Naive thymus-derived CD8-positive, alpha-beta T cell (primary cell): ENCODE results near the gene SPIN4. TPM values are rescaled to one million over a fixed set of nuclear protein-coding genes. Genes with fewer than 3 reads are reported as not detected.
"Not testable (repeated sequence)": the region's sequence is repeated elsewhere in the genome, so short reads cannot be mapped to it uniquely, and the experiment has no call there.

Source experiments
- ATAC-seq, 2 donors: fragments of 150-1000 bp; cut with Tn5 transposase in 1 of 2; sonication (Bioruptor Pico), chemical (Tn5 transposase) in 1 of 2; 1 replicate in 1 of 2; 2 replicates in 1 of 2; pipeline ENCODE4 v1.10.0; 2021; ENCODE audit warnings: mild to moderate bottlenecking in 2 of 2, moderate library complexity in 2 of 2
- POLR2A ChIA-PET: fragments of 350-600 bp; sonication (Branson Sonifier 250); formaldehyde crosslinking; loops from one replicate; lab custom pipeline; 2021; ENCODE audit warnings: antibody characterized with exemption; lab: Charles Lee
- DNase-seq, 10 donors: peaks; one replicate each; pipeline versions ENCODE4 v3.0.0 to v3.0.0-alpha.2; 2020 to 2022
- H3K27ac Mint-ChIP-seq, 10 donors: one replicate each; pipeline ENCODE4 v1.8.0; 2020 to 2022; ENCODE audit warnings: mild to moderate bottlenecking in 10 of 10, mixed read lengths in 10 of 10, moderate library complexity in 4 of 10, inconsistent platforms in 1 of 10
- H3K27me3 Mint-ChIP-seq, 5 donors: one replicate each; pipeline ENCODE4 v1.8.0; 2021 to 2022; ENCODE audit warnings: mixed read lengths in 5 of 5
- H3K36me3 Mint-ChIP-seq, 3 donors: one replicate each; pipeline ENCODE4 v1.8.0; 2020 to 2022; ENCODE audit warnings: mixed read lengths in 3 of 3, mild to moderate bottlenecking in 2 of 3, inconsistent platforms in 1 of 3
- H3K4me1 Mint-ChIP-seq, 4 donors: one replicate each; pipeline ENCODE4 v1.8.0; 2021 to 2022; ENCODE audit warnings: mixed read lengths in 4 of 4
- H3K4me3 Mint-ChIP-seq, 10 donors: one replicate each; pipeline ENCODE4 v1.8.0; 2020 to 2022; ENCODE audit warnings: mild to moderate bottlenecking in 10 of 10, mixed read lengths in 10 of 10, moderate library complexity in 6 of 10, inconsistent platforms in 1 of 10
- H3K9me3 Mint-ChIP-seq, 9 donors: one replicate each; pipeline ENCODE4 v1.8.0; 2020 to 2022; ENCODE audit warnings: mixed read lengths in 9 of 9, mild to moderate bottlenecking in 3 of 9, inconsistent platforms in 1 of 9, moderate library complexity in 1 of 9
- polyA plus RNA-seq, 3 donors: library from polyadenylated mRNA; unstranded; fragments of 300-500 nt; fragmentation: Illumina TruSeq; gene quantifications; one replicate each; pipeline ENCODE4 v1.2.3, GENCODE V29; 2021
- total RNA-seq, 8 experiments: library from RNA in 2 of 8; stranded (reverse) in 2 of 8; gene quantifications; one replicate each; pipeline ENCODE4 v1.2.3 and lab custom pipeline; 2021 to 2026

Gene SPIN4
- 1 to 10 TPM; 2.9 TPM for total RNA-seq
- under 1 TPM; 0.54 to 0.79 (median 0.79) TPM for polyA plus RNA-seq
- 0.45 to 2.5 (median 1.1) reads per million in 6 experiments for total RNA-seq (lab: John Stamatoyannopoulos, UW)

GRCh38 chrX:63350941-63351616 is at the start of gene SPIN4:
SPIN4 (minus strand) TSS chrX:63351332; CDS start chrX:63350819, 513 bp downstream.
- POLR2A ChIA-PET = interaction anchor here (1.1 kb wide), 1 partner anchor 403 kb away, joined by 4 read pairs; a partner anchor contains a TSS
- no peaks in the 10 kb centered on the region for H3K27me3 Mint-ChIP-seq

GRCh38 chrX:63400340-63400739 is 49.2 kb upstream of the SPIN4 start:
- H3K4me3 Mint-ChIP-seq = no peak overlapping the region
- H3K9me3 Mint-ChIP-seq = peaks cover 0 to 12% (median 1%) of the 10 kb centered on the region in 9 donors
- H3K36me3 Mint-ChIP-seq = peaks cover 0 to 5% (median 4%) of the 10 kb centered on the region in 3 donors
- H3K27me3 Mint-ChIP-seq = no peaks in the 10 kb centered on the region
- no peak for ATAC-seq
- POLR2A ChIA-PET = no interaction called here
- no peak overlapping the region for H3K27ac Mint-ChIP-seq
- H3K4me1 Mint-ChIP-seq = no peaks in the 10 kb centered on the region
- no peak for DNase-seq

More at GRCh38 chrX:63350941-63351616, at the start of gene SPIN4:
- DNase-seq (peak; percentile 11 to 67 (median 36)), ATAC-seq (peak; percentile 69 to 86)
- Mint-ChIP-seq H3K4me3 (peak within 1 kb of the TSS; percentile 84 to 96 (median 93)), H3K9me3 (no peaks in the 10 kb centered on the region), H3K27ac (peak within 1 kb of the TSS; percentile 40 to 94 (median 86)), H3K36me3 (no peaks in the 10 kb centered on the region), H3K4me1 (peaks cover 16 to 28% (median 21%) of the 10 kb centered on the region in 4 donors)

GRCh38 chrX:63394872-63395271 is 43.7 kb upstream of the SPIN4 start:
- Mint-ChIP-seq H3K36me3 (peaks cover 0 to 2% (median 0%) of the 10 kb centered on the region in 3 donors), H3K27ac (no peak overlapping the region), H3K27me3 (no peaks in the 10 kb centered on the region), H3K4me1 (no peaks in the 10 kb centered on the region), H3K4me3 (no peak overlapping the region), H3K9me3 (peaks cover 0 to 6% (median 0%) of the 10 kb centered on the region in 9 donors)
- POLR2A ChIA-PET = no interaction called here
- no peak for DNase-seq
- no peak for ATAC-seq

- POLR2A ChIA-PET, H3K4me3 Mint-ChIP-seq, H3K27ac Mint-ChIP-seq, H3K27me3 Mint-ChIP-seq, H3K9me3 Mint-ChIP-seq, H3K36me3 Mint-ChIP-seq, ATAC-seq, DNase-seq, H3K4me1 Mint-ChIP-seq: not testable (repeated sequence)
These were observed 42.0 kb upstream of the SPIN4 start for GRCh38 chrX:63393094-63393493.

GRCh38 chrX:63387411-63387810 is 36.3 kb upstream of the SPIN4 start:
- POLR2A ChIA-PET = no interaction called here
- peaks cover 0 to 6% (median 0%) of the 10 kb centered on the region in 9 donors for H3K9me3 Mint-ChIP-seq
- H3K27ac Mint-ChIP-seq = no peak overlapping the region
- ATAC-seq (no peak), DNase-seq (no peak)
- no peaks in the 10 kb centered on the region for H3K4me1 Mint-ChIP-seq
- H3K36me3 Mint-ChIP-seq = no peaks in the 10 kb centered on the region
- no peaks in the 10 kb centered on the region for H3K27me3 Mint-ChIP-seq
- H3K4me3 Mint-ChIP-seq = no peak overlapping the region

- H3K36me3 Mint-ChIP-seq, H3K4me3 Mint-ChIP-seq, ATAC-seq, H3K27me3 Mint-ChIP-seq, DNase-seq, H3K4me1 Mint-ChIP-seq, H3K27ac Mint-ChIP-seq, POLR2A ChIA-PET, H3K9me3 Mint-ChIP-seq: not testable (repeated sequence)
These were observed 33.1 kb upstream of the SPIN4 start for GRCh38 chrX:63384263-63384662.

- H3K4me1 Mint-ChIP-seq, H3K4me3 Mint-ChIP-seq, DNase-seq, ATAC-seq, H3K36me3 Mint-ChIP-seq, H3K27me3 Mint-ChIP-seq, H3K27ac Mint-ChIP-seq, POLR2A ChIA-PET: not testable (repeated sequence)
- peaks cover 0 to 20% (median 9%) of the 10 kb centered on the region in 9 donors for H3K9me3 Mint-ChIP-seq
These were observed 21.9 kb upstream of the SPIN4 start for GRCh38 chrX:63373012-63373411.

- H3K27ac Mint-ChIP-seq, H3K4me3 Mint-ChIP-seq, POLR2A ChIA-PET, DNase-seq, ATAC-seq, H3K27me3 Mint-ChIP-seq, H3K4me1 Mint-ChIP-seq: not testable (repeated sequence)
- peaks cover 0 to 46% (median 19%) of the 10 kb centered on the region in 9 donors for H3K9me3 Mint-ChIP-seq
- peaks cover 0 to 21% (median 8%) of the 10 kb centered on the region in 3 donors for H3K36me3 Mint-ChIP-seq
These were observed 16.6 kb upstream of the SPIN4 start for GRCh38 chrX:63367699-63368098.

GRCh38 chrX:63363788-63364187 is 12.7 kb upstream of the SPIN4 start:
- no peak for DNase-seq
- H3K27ac Mint-ChIP-seq = no peak overlapping the region

GRCh38 chrX:63361494-63361893 is 10.4 kb upstream of the SPIN4 start:
- no peaks in the 10 kb centered on the region for H3K4me1 Mint-ChIP-seq
- POLR2A ChIA-PET = no interaction called here

More at GRCh38 chrX:63363788-63364187, 12.7 kb upstream of the SPIN4 start:
- no peaks in the 10 kb centered on the region for H3K4me1 Mint-ChIP-seq
- H3K9me3 Mint-ChIP-seq = peaks cover 0 to 33% (median 13%) of the 10 kb centered on the region in 9 donors
- no peak overlapping the region for H3K4me3 Mint-ChIP-seq
- H3K36me3 Mint-ChIP-seq = peaks cover 0 to 21% (median 9%) of the 10 kb centered on the region in 3 donors
- peaks cover 0 to 3% (median 0%) of the 10 kb centered on the region in 5 donors for H3K27me3 Mint-ChIP-seq
- POLR2A ChIA-PET = no interaction called here
- ATAC-seq = no peak

GRCh38 chrX:63354484-63354883 is 3.4 kb upstream of the SPIN4 start:
- H3K27ac Mint-ChIP-seq = peak overlapping the region in 5 of 10 donors; percentile 1 to 82 (median 33)
- DNase-seq (no peak), ATAC-seq (peak; percentile 29 to 53)
- peaks cover 0 to 5% (median 0%) of the 10 kb centered on the region in 9 donors for H3K9me3 Mint-ChIP-seq
- no peaks in the 10 kb centered on the region for H3K27me3 Mint-ChIP-seq
- no peaks in the 10 kb centered on the region for H3K36me3 Mint-ChIP-seq
- H3K4me3 Mint-ChIP-seq = no peak overlapping the region
- peaks cover 11 to 22% (median 16%) of the 10 kb centered on the region in 4 donors for H3K4me1 Mint-ChIP-seq
- POLR2A ChIA-PET = no interaction called here

More at GRCh38 chrX:63361494-63361893, 10.4 kb upstream of the SPIN4 start:
- no peak overlapping the region for H3K4me3 Mint-ChIP-seq
- peaks cover 0 to 23% (median 10%) of the 10 kb centered on the region in 9 donors for H3K9me3 Mint-ChIP-seq
- H3K27ac Mint-ChIP-seq = no peak overlapping the region
- peaks cover 0 to 3% (median 0%) of the 10 kb centered on the region in 5 donors for H3K27me3 Mint-ChIP-seq
- H3K36me3 Mint-ChIP-seq = peaks cover 0 to 17% (median 9%) of the 10 kb centered on the region in 3 donors
- ATAC-seq = no peak
- no peak for DNase-seq

GRCh38 chrX:63350465-63350877 is 661 bp downstream of the SPIN4 start:
- peak in 2 of 10 donors; percentile 14 to 16 for DNase-seq
- Mint-ChIP-seq H3K4me1 (peaks cover 16 to 28% (median 21%) of the 10 kb centered on the region in 4 donors), H3K36me3 (no peaks in the 10 kb centered on the region), H3K27me3 (no peaks in the 10 kb centered on the region), H3K4me3 (peak overlapping the region; percentile 84 to 96 (median 93)), H3K27ac (peak overlapping the region; percentile 40 to 93 (median 84)), H3K9me3 (no peaks in the 10 kb centered on the region)
- POLR2A ChIA-PET = interaction anchor here (1.1 kb wide), 1 partner anchor 404 kb away, joined by 4 read pairs; a partner anchor contains a TSS
- ATAC-seq = peak; percentile 39 to 49

GRCh38 chrX:63349307-63349706 is 1.8 kb downstream of the SPIN4 start:
- Mint-ChIP-seq H3K27me3 (no peaks in the 10 kb centered on the region), H3K27ac (peak overlapping the region in 2 of 10 donors; percentile 13 to 25), H3K36me3 (no peaks in the 10 kb centered on the region), H3K4me1 (peaks cover 16 to 28% (median 21%) of the 10 kb centered on the region in 4 donors), H3K4me3 (peak overlapping the region; percentile 46 to 96 (median 81)), H3K9me3 (no peaks in the 10 kb centered on the region)
- no peak for DNase-seq
- POLR2A ChIA-PET = no interaction called here
- ATAC-seq = no peak
